Loucy (cell line): Measurements from ENCODE around the gene NGDN.

Experiments used
- CTCF ChIP-seq: fragments of 200-600 bp; sonication (generic); conservative IDR thresholded peaks from 2 replicates; pipeline ENCODE4 v1.5.1; 2014; ENCODE audit warnings: mild to moderate bottlenecking, antibody characterized with exemption, low read length
- EZH2phosphoT487 ChIP-seq: fragments of 200-600 bp; IDR thresholded peaks from 2 replicates; pipeline ENCODE4 v1.6.1; 2018; ENCODE audit warnings: antibody characterized with exemption, mild to moderate bottlenecking, moderate library complexity, borderline replicate concordance

- TF ChIP-seq CTCF (no peak), EZH2phosphoT487 (no peak)
Measured at GRCh38 chr14:23469906-23470403, 452 bp downstream of the NGDN start.
